ENCODE measurements around the gene WNT3A. TPM values are rescaled to one million over a fixed set of nuclear protein-coding genes. Genes with fewer than 3 reads are reported as not detected.

The WNT3A gene
- total RNA-seq, 2 donors from 2014 or later, result 0.11 to 0.46 TPM

- Histone ChIP-seq H3K36me3 (ENCODE audit: control insufficient read depth, insufficient read depth, low read length) (peaks cover 45% of the 10 kb centered on the region), H3K4me3 (ENCODE audit: low read length) (peak within 1 kb of the TSS; percentile 80), H3K9me3 (ENCODE audit: control insufficient read depth, low read length) (no peaks in the 10 kb centered on the region), H3K27ac (ENCODE audit: low read depth, low read length) (peak within 1 kb of the TSS; percentile 64), H3K9ac (ENCODE audit: extremely low read depth, low read length, poor library complexity, severe bottlenecking) (peak within 1 kb of the TSS; percentile 73), H3K27me3 (ENCODE audit: control insufficient read depth, insufficient read depth, low read length, poor library complexity, severe bottlenecking) (no peaks in the 10 kb centered on the region), H3K4me1 (ENCODE audit: control insufficient read depth, insufficient read depth, low read length) (peaks cover 5% of the 10 kb centered on the region)
- peak; percentile 98 for DNase-seq
- Mint-ChIP-seq H3K36me3 (ENCODE audit: low read depth) (peaks cover 37% of the 10 kb centered on the region), H3K27ac (peak within 1 kb of the TSS; percentile 95), H3K4me1 (no peaks in the 10 kb centered on the region), H3K9me3 (no peaks in the 10 kb centered on the region), H3K27me3 (ENCODE audit: insufficient read depth) (no peaks in the 10 kb centered on the region), H3K4me3 (peak within 1 kb of the TSS; percentile 88)
- no peak for TF ChIP-seq CTCF (conservative IDR thresholded peaks at IDR 0.05)
- WGBS, 2 experiments (ENCODE audit: insufficient coverage in 1 of 2, insufficient read length in 1 of 2), result 0 to 1% methylated on average over 52 to 104 of the region's 104 CpGs
Observed at GRCh38 chr1:228102791-228103620, 96.2 kb downstream of the WNT3A start, which contains the start of gene C1orf35. Gene C1orf35, minus strand, starts transcription at chr1:228103325. Its CDS starts 98 bp downstream, at chr1:228103227.

- no peak overlapping the region for H3K4me3 ChIP-seq (ENCODE audit: low read length)
- Mint-ChIP-seq H3K27ac (peak overlapping the region; percentile 36), H3K4me1 (peaks cover under 1% of the 10 kb centered on the region), H3K27me3 (ENCODE audit: insufficient read depth) (no peaks in the 10 kb centered on the region), H3K9me3 (no peaks in the 10 kb centered on the region), H3K36me3 (ENCODE audit: low read depth) (peaks cover 22% of the 10 kb centered on the region), H3K4me3 (peak overlapping the region; percentile 88)
- 88 to 90% methylated on average over 5 to 7 of the region's 7 CpGs for WGBS, 2 experiments (ENCODE audit: insufficient coverage in 1 of 2, insufficient read length in 1 of 2)
- peaks cover 7% of the 10 kb centered on the region for H3K4me1 ChIP-seq (ENCODE audit: control insufficient read depth, insufficient read depth, low read length)
- no peaks in the 10 kb centered on the region for H3K27me3 ChIP-seq (ENCODE audit: control insufficient read depth, insufficient read depth, low read length, poor library complexity, severe bottlenecking)
- H3K36me3 ChIP-seq (ENCODE audit: control insufficient read depth, insufficient read depth, low read length), result peaks cover 28% of the 10 kb centered on the region
- peak; percentile 45 for DNase-seq
- no peak overlapping the region for H3K9ac ChIP-seq (ENCODE audit: extremely low read depth, low read length, poor library complexity, severe bottlenecking)
- H3K9me3 ChIP-seq (ENCODE audit: control insufficient read depth, low read length), result no peaks in the 10 kb centered on the region
- no peak overlapping the region for H3K27ac ChIP-seq (ENCODE audit: low read depth, low read length)
- TF ChIP-seq CTCF (conservative IDR thresholded peaks at IDR 0.05), result no peak
Observed at GRCh38 chr1:228104526-228105269, 97.9 kb downstream of the WNT3A start.

- Mint-ChIP-seq H3K36me3 (ENCODE audit: low read depth) (peaks cover 18% of the 10 kb centered on the region), H3K27me3 (ENCODE audit: insufficient read depth) (peaks cover 2% of the 10 kb centered on the region), H3K9me3 (no peaks in the 10 kb centered on the region), H3K27ac (no peak overlapping the region), H3K4me3 (no peak overlapping the region), H3K4me1 (peaks cover 8% of the 10 kb centered on the region)
- Histone ChIP-seq H3K4me3 (ENCODE audit: low read length) (no peak overlapping the region), H3K4me1 (ENCODE audit: control insufficient read depth, insufficient read depth, low read length) (peaks cover 10% of the 10 kb centered on the region), H3K27me3 (ENCODE audit: control insufficient read depth, insufficient read depth, low read length, poor library complexity, severe bottlenecking) (no peaks in the 10 kb centered on the region), H3K9ac (ENCODE audit: extremely low read depth, low read length, poor library complexity, severe bottlenecking) (no peak overlapping the region), H3K27ac (ENCODE audit: low read depth, low read length) (no peak overlapping the region), H3K36me3 (ENCODE audit: control insufficient read depth, insufficient read depth, low read length) (peaks cover 23% of the 10 kb centered on the region), H3K9me3 (ENCODE audit: control insufficient read depth, low read length) (no peaks in the 10 kb centered on the region)
- WGBS, 2 experiments (ENCODE audit: insufficient coverage in 1 of 2, insufficient read length in 1 of 2), result 90 to 94% methylated on average over 9 of the region's 9 CpGs
- peak; percentile 30 for DNase-seq
- no peak for TF ChIP-seq CTCF (conservative IDR thresholded peaks at IDR 0.05)
Observed at GRCh38 chr1:228105270-228105995, 98.6 kb downstream of the WNT3A start.
